Peyer's patch (tissue), 4 donors: Measurements from ENCODE around the gene PNLIP.

ENCODE experiments used
- CTCF ChIP-seq, 6 experiments: fragments of 450-650 bp in 4 of 6; fragments of 200-600 bp in 2 of 6; sonication (generic) in 1 of 6; IDR thresholded peaks; one replicate each; pipeline ENCODE4 v1.5.1; 2017 to 2019; ENCODE audit warnings: antibody characterized with exemption in 6 of 6, mild to moderate bottlenecking in 3 of 6, moderate library complexity in 1 of 6
- POLR2A ChIP-seq, 2 donors: fragments of 450-650 bp; IDR thresholded peaks; one replicate each; pipeline ENCODE4 v1.5.1; 2017; ENCODE audit warnings: antibody characterized with exemption in 2 of 2, mild to moderate bottlenecking in 2 of 2, moderate library complexity in 2 of 2

- TF ChIP-seq CTCF (IDR thresholded peaks at IDR 0.05): no peak
- TF ChIP-seq POLR2A (IDR thresholded peaks at IDR 0.05): no peak
These were observed 51.8 kb downstream of the PNLIP start for GRCh38 chr10:116597543-116597942.
